ENCODE results near the gene ALDH3B1.
A peak's percentile ranks its signal among the peaks of the same experiment; 100 is the strongest.

GRCh38 chr11:68010090-68011041, at the start of gene ALDH3B1:
- TF ChIP-seq CTCF (conservative IDR thresholded peaks at IDR 0.05; ENCODE audit: low read depth, low read length), result 0 out of 2 replicates have a peak, but pooled peaks have one; percentile 9
- no peak for TF ChIP-seq RAD21 (IDR thresholded peaks at IDR 0.05; ENCODE audit: low read length)
- no peak for TF ChIP-seq RFX5 (IDR thresholded peaks at IDR 0.05; ENCODE audit: low read depth, low read length)
- peak; percentile 32 for TF ChIP-seq POLR2A (IDR thresholded peaks at IDR 0.05; ENCODE audit: low read depth, low read length)
- TF ChIP-seq SMC3 (IDR thresholded peaks at IDR 0.05; ENCODE audit: low read depth, low read length), result no peak
- TF ChIP-seq USF2 (IDR thresholded peaks at IDR 0.05; ENCODE audit: low read depth, low read length), result peak; percentile 4; the same call in 1 of the 2 replicates
- no peak for TF ChIP-seq MAFK (IDR thresholded peaks at IDR 0.05; ENCODE audit: low read depth, low read length)
- peak; percentile 72 for TF ChIP-seq CEBPB (IDR thresholded peaks at IDR 0.05; ENCODE audit: low read depth, low read length)
- TF ChIP-seq CHD1 (IDR thresholded peaks at IDR 0.05; ENCODE audit: low read depth, low read length), result no peak
- peak; percentile 71 for TF ChIP-seq BHLHE40 (IDR thresholded peaks at IDR 0.05; ENCODE audit: low read depth, low read length)

All from IMR-90 (cell line).